Neuronal stem cell (in vitro differentiated cells): ENCODE measurements around the gene CSDE1.

ENCODE experiments used
- DNase-seq: peaks from one replicate; pipeline ENCODE4 v3.0.0-alpha.2; 2013; ENCODE audit warnings: low spot score
- H2AFZ ChIP-seq: one replicate; pipeline ENCODE4 v1.6.1; 2013; ENCODE audit warnings: mild to moderate bottlenecking, low read length, inconsistent platforms
- H2AK5ac ChIP-seq: 2 replicates; pipeline ENCODE4 v1.6.1; 2013; ENCODE audit warnings: low read depth, mild to moderate bottlenecking, inconsistent platforms, low read length, moderate library complexity, mixed read lengths
- H2BK120ac ChIP-seq: 2 replicates; pipeline ENCODE4 v1.6.1; 2013; ENCODE audit warnings: low read depth, mild to moderate bottlenecking, inconsistent platforms, low read length, moderate library complexity, mixed read lengths
- H2BK12ac ChIP-seq: one replicate; pipeline ENCODE4 v1.6.1; 2013; ENCODE audit warnings: low read length, inconsistent platforms
- H2BK15ac ChIP-seq: 2 replicates; pipeline ENCODE4 v1.6.1; 2013; ENCODE audit warnings: mild to moderate bottlenecking, low read length, inconsistent platforms, mixed read lengths
- H2BK5ac ChIP-seq: one replicate; pipeline ENCODE4 v1.6.1; 2013; ENCODE audit warnings: inconsistent platforms, mild to moderate bottlenecking, low read length, moderate library complexity
- H3K14ac ChIP-seq: one replicate; pipeline ENCODE4 v1.6.1; 2013; ENCODE audit warnings: low read length, inconsistent platforms
- H3K18ac ChIP-seq: 2 replicates; pipeline ENCODE4 v1.6.1; 2013; ENCODE audit warnings: low read length, inconsistent platforms
- H3K23ac ChIP-seq: 2 replicates; pipeline ENCODE4 v1.6.1; 2013; ENCODE audit warnings: low read depth, mild to moderate bottlenecking, mixed read lengths, low read length, inconsistent platforms; ENCODE audit not compliant: poor library complexity
- H3K27ac ChIP-seq: replicated peaks from 3 replicates; pipeline ENCODE4 v1.5.1; 2013; ENCODE audit warnings: low read length, inconsistent platforms
- H3K27me3 ChIP-seq, 3 experiments: 2 replicates each; pipeline ENCODE4 v1.6.1; 2013; ENCODE audit warnings: low read length in 3 of 3, mild to moderate bottlenecking in 2 of 3, inconsistent platforms in 1 of 3, low read depth in 1 of 3, mixed read lengths in 1 of 3, moderate library complexity in 1 of 3; ENCODE audit not compliant: control insufficient read depth in 3 of 3, insufficient read depth in 3 of 3
- H3K36me3 ChIP-seq, 2 donors: replicated peaks in 1 of 2; 2 replicates each; pipeline ENCODE4 v1.6.1; 2013; ENCODE audit warnings: low read length in 2 of 2; ENCODE audit not compliant: control insufficient read depth in 2 of 2, insufficient read depth in 2 of 2
- H3K4ac ChIP-seq: 2 replicates; pipeline ENCODE4 v1.6.1; 2013; ENCODE audit warnings: inconsistent platforms, mild to moderate bottlenecking, low read length, moderate library complexity
- H3K4me1 ChIP-seq, 2 donors: 1 replicate in 1 of 2; 2 replicates in 1 of 2; pipeline ENCODE4 v1.6.1; 2013; ENCODE audit warnings: low read length in 2 of 2, low read depth in 1 of 2; ENCODE audit not compliant: control insufficient read depth in 2 of 2, insufficient read depth in 1 of 2
- H3K4me2 ChIP-seq: one replicate; pipeline ENCODE4 v1.6.1; 2013; ENCODE audit warnings: mild to moderate bottlenecking, low read length, inconsistent platforms; ENCODE audit not compliant: insufficient read depth, poor library complexity, severe bottlenecking
- H3K4me3 ChIP-seq, 2 donors: 2 replicates each; pipeline ENCODE4 v1.5.1; 2013; ENCODE audit warnings: low read length in 2 of 2, mild to moderate bottlenecking in 2 of 2, inconsistent platforms in 1 of 2, moderate library complexity in 1 of 2
- H3K79me1 ChIP-seq: one replicate; pipeline ENCODE4 v1.6.1; 2013; ENCODE audit warnings: low read depth, mild to moderate bottlenecking, inconsistent platforms, low read length, moderate library complexity
- H3K9ac ChIP-seq: one replicate; pipeline ENCODE4 v1.6.1; 2013; ENCODE audit warnings: mild to moderate bottlenecking, low read depth, low read length, inconsistent platforms; ENCODE audit not compliant: poor library complexity
- H3K9me3 ChIP-seq, 2 donors: replicated peaks in 1 of 2; 2 replicates each; pipeline versions ENCODE3 to v1.6.1; 2013; ENCODE audit warnings: low read length in 2 of 2, mild to moderate bottlenecking in 2 of 2, inconsistent platforms in 1 of 2, low read depth in 1 of 2, mixed read lengths in 1 of 2, moderate library complexity in 1 of 2; ENCODE audit not compliant: control insufficient read depth in 2 of 2, insufficient read depth in 1 of 2
- H4K8ac ChIP-seq: one replicate; pipeline ENCODE4 v1.6.1; 2013; ENCODE audit warnings: low read depth, mild to moderate bottlenecking, inconsistent platforms, low read length, moderate library complexity
- H4K91ac ChIP-seq: one replicate; pipeline ENCODE4 v1.6.1; 2013; ENCODE audit warnings: low read length, low read depth, mild to moderate bottlenecking, inconsistent platforms; ENCODE audit not compliant: poor library complexity
- WGBS, 2 donors: extraction: QIAGEN DNeasy Blood & Tissue Kit; methylation state at CpG; one replicate each; pipeline ENCODE4 v1.1.7; 2013; ENCODE audit warnings: missing lambda C conversion rate in 2 of 2, mixed read lengths in 1 of 2; ENCODE audit not compliant: insufficient read length in 2 of 2, insufficient replicate concordance in 1 of 2; ENCODE audit errors: extremely low coverage in 2 of 2; 5-methylcytosine and 5-hydroxymethylcytosine counted together

The CSDE1 gene

GRCh38 chr1:114728553-114728952 is 29.2 kb downstream of the CSDE1 start:
- Histone ChIP-seq H3K9me3 (no peaks in the 10 kb centered on the region), H3K4ac (no peak overlapping the region), H3K9ac (no peak overlapping the region), H3K79me1 (no peaks in the 10 kb centered on the region), H3K4me3 (no peak overlapping the region), H3K27me3 (no peaks in the 10 kb centered on the region), H3K36me3 (peaks cover 37 to 99% of the 10 kb centered on the region in 2 donors), H2AFZ (no peak overlapping the region), H3K14ac (no peak overlapping the region), H2AK5ac (no peak overlapping the region), H3K18ac (no peak overlapping the region), H3K23ac (no peak overlapping the region), H2BK12ac (no peak overlapping the region), H2BK15ac (no peak overlapping the region), H4K8ac (no peak overlapping the region), H4K91ac (no peak overlapping the region), H3K4me1 (no peaks in the 10 kb centered on the region), H3K4me2 (no peak overlapping the region), H2BK120ac (no peak overlapping the region), H2BK5ac (no peak overlapping the region), H3K27ac (no peak overlapping the region)
- no peak for DNase-seq
- no CpG with 5 or more reads among the region's 2 CpGs for WGBS, 2 donors

- Histone ChIP-seq H3K4ac (no peak overlapping the region), H3K18ac (no peak overlapping the region), H3K4me3 (no peak overlapping the region), H3K79me1 (no peaks in the 10 kb centered on the region), H4K8ac (no peak overlapping the region), H2BK12ac (no peak overlapping the region), H2BK5ac (no peak overlapping the region), H4K91ac (no peak overlapping the region), H2AFZ (no peak overlapping the region), H2BK120ac (no peak overlapping the region), H3K4me2 (no peak overlapping the region), H3K36me3 (peaks cover 36 to 99% of the 10 kb centered on the region in 2 donors), H3K27me3 (no peaks in the 10 kb centered on the region), H3K14ac (no peak overlapping the region), H3K27ac (no peak overlapping the region), H3K4me1 (no peaks in the 10 kb centered on the region), H2AK5ac (no peak overlapping the region), H2BK15ac (no peak overlapping the region), H3K9ac (no peak overlapping the region), H3K9me3 (no peaks in the 10 kb centered on the region), H3K23ac (no peak overlapping the region)
- DNase-seq = no peak
- no CpG with 5 or more reads among the region's 1 CpG for WGBS, 2 donors
Measured at GRCh38 chr1:114725230-114725629, 32.6 kb downstream of the CSDE1 start.

- WGBS, 2 donors = no CpG with 5 or more reads among the region's 1 CpG
- Histone ChIP-seq H3K14ac (no peak overlapping the region), H3K18ac (no peak overlapping the region), H2BK12ac (no peak overlapping the region), H3K36me3 (peaks cover 39 to 100% of the 10 kb centered on the region in 2 donors), H3K23ac (no peak overlapping the region), H2BK120ac (no peak overlapping the region), H3K4ac (no peak overlapping the region), H3K27me3 (no peaks in the 10 kb centered on the region), H3K79me1 (no peaks in the 10 kb centered on the region), H3K4me2 (no peak overlapping the region), H3K4me1 (no peaks in the 10 kb centered on the region), H4K91ac (no peak overlapping the region), H3K9me3 (no peaks in the 10 kb centered on the region), H4K8ac (no peak overlapping the region), H3K4me3 (no peak overlapping the region), H2BK5ac (no peak overlapping the region), H2AK5ac (no peak overlapping the region), H3K27ac (no peak overlapping the region), H2AFZ (no peak overlapping the region), H3K9ac (no peak overlapping the region), H2BK15ac (no peak overlapping the region)
- no peak for DNase-seq
Measured at GRCh38 chr1:114723915-114724314, 33.9 kb downstream of the CSDE1 start.

- no peak overlapping the region for H2BK120ac ChIP-seq
Measured at GRCh38 chr1:114723457-114723856, 34.3 kb downstream of the CSDE1 start.

More at GRCh38 chr1:114723457-114723856, 34.3 kb downstream of the CSDE1 start:
- H2AFZ ChIP-seq = no peak overlapping the region
- peaks cover 43 to 100% of the 10 kb centered on the region in 2 donors for H3K36me3 ChIP-seq
- H2AK5ac ChIP-seq = no peak overlapping the region
- H3K9me3 ChIP-seq = no peaks in the 10 kb centered on the region
- no peak overlapping the region for H3K14ac ChIP-seq
- WGBS, 2 donors = no CpG with 5 or more reads among the region's 1 CpG
- no peak for DNase-seq
- H4K91ac ChIP-seq = no peak overlapping the region
- no peak overlapping the region for H2BK5ac ChIP-seq
- H3K18ac ChIP-seq = no peak overlapping the region
- no peak overlapping the region for H2BK15ac ChIP-seq
- no peak overlapping the region for H3K9ac ChIP-seq
- no peak overlapping the region for H2BK12ac ChIP-seq
- H3K4ac ChIP-seq = no peak overlapping the region
- no peak overlapping the region for H3K23ac ChIP-seq
- no peak overlapping the region for H3K27ac ChIP-seq
- H4K8ac ChIP-seq = no peak overlapping the region
- no peaks in the 10 kb centered on the region for H3K4me1 ChIP-seq
- H3K27me3 ChIP-seq = no peaks in the 10 kb centered on the region
- H3K79me1 ChIP-seq = no peaks in the 10 kb centered on the region
- no peak overlapping the region for H3K4me2 ChIP-seq
- H3K4me3 ChIP-seq = no peak overlapping the region
